HEK293 (cell line): Measurements from ENCODE around the gene XPR1.

Experiments
- CTCF ChIA-PET: fragments of 350-600 bp; formaldehyde crosslinking; extraction: SDS; loops from one replicate; lab custom pipeline; 2021; ENCODE audit warnings: antibody characterized with exemption; lab: Yijun Ruan, JAX
- POLR2A ChIA-PET: fragments of 300-600 bp; formaldehyde crosslinking; extraction: SDS; loops from one replicate; lab custom pipeline; 2020; ENCODE audit warnings: antibody characterized with exemption, inconsistent platforms; lab: Yijun Ruan, JAX
- H3K27ac ChIP-seq: fragments of 200-500 bp; sonication (Bioruptor generic); 2 replicates; pipeline ENCODE4 v1.5.1; 2014; ENCODE audit warnings: low read depth, low read length, control low read depth, inconsistent platforms; ENCODE audit errors: extremely low read depth
- H3K36me3 ChIP-seq, 2 experiments: fragments of 200-500 bp in 1 of 2; sonication (Bioruptor generic) in 1 of 2; 1 replicate in 1 of 2; 2 replicates in 1 of 2; pipeline ENCODE4 v1.5.1; 2014 to 2017; ENCODE audit warnings: inconsistent platforms in 2 of 2, low read length in 2 of 2; ENCODE audit not compliant: control insufficient read depth in 2 of 2, insufficient read depth in 1 of 2
- H3K4me1 ChIP-seq: fragments of 200-500 bp; sonication (Bioruptor generic); 2 replicates; pipeline ENCODE4 v1.5.1; 2014; ENCODE audit warnings: mild to moderate bottlenecking, low read length, inconsistent platforms; ENCODE audit not compliant: control insufficient read depth, insufficient read depth
- H3K4me3 ChIP-seq: 2 replicates; pipeline ENCODE4 v1.5.1; 2011; ENCODE audit warnings: low read depth, mild to moderate bottlenecking, control low read depth, low read length, moderate library complexity
- H3K9me3 ChIP-seq: fragments of 200-500 bp; sonication (Bioruptor generic); 2 replicates; pipeline ENCODE4 v1.5.1; 2014; ENCODE audit warnings: low read depth, low read length, inconsistent platforms; ENCODE audit not compliant: control insufficient read depth, insufficient read depth
- HOXA7 ChIP-seq: sonication (generic); formaldehyde crosslinking; IDR thresholded peaks from 2 replicates; pipeline ENCODE4 v1.8.1; 2022; ENCODE audit warnings: missing genetic modification reagents, borderline replicate concordance
- IKZF3 ChIP-seq: fragments of 450-650 bp; IDR thresholded peaks from 2 replicates; pipeline ENCODE4 v1.5.0; 2018; ENCODE audit warnings: missing biosample characterization, mild to moderate bottlenecking, missing genetic modification characterization, moderate library complexity
- KLF7 ChIP-seq: fragments of 450-650 bp; formaldehyde crosslinking; IDR thresholded peaks from 2 replicates; pipeline ENCODE4 v1.5.1; 2016; ENCODE audit warnings: missing biosample characterization, missing genetic modification characterization, borderline replicate concordance
- OSR2 ChIP-seq: fragments of 450-650 bp; formaldehyde crosslinking; IDR thresholded peaks from 2 replicates; pipeline ENCODE4 v1.5.1; 2016; ENCODE audit warnings: missing biosample characterization, missing genetic modification characterization
- PRDM1 ChIP-seq: fragments of 450-650 bp; formaldehyde crosslinking; IDR thresholded peaks from 2 replicates; pipeline ENCODE4; 2016; ENCODE audit warnings: missing biosample characterization, missing genetic modification characterization
- TRIM28 ChIP-seq: IDR thresholded peaks from 2 replicates; pipeline ENCODE4 v1.6.1; 2011; ENCODE audit warnings: low read length, control low read depth, borderline replicate concordance
- ZBTB48 ChIP-seq: fragments of 450-650 bp; formaldehyde crosslinking; IDR thresholded peaks from 2 replicates; pipeline ENCODE4 v1.5.1; 2016; ENCODE audit warnings: missing biosample characterization, missing genetic modification characterization
- ZFHX2 ChIP-seq: fragments of 450-650 bp; formaldehyde crosslinking; conservative IDR thresholded peaks from 2 replicates; pipeline ENCODE4 v1.5.1; 2016; ENCODE audit warnings: missing biosample characterization, missing genetic modification characterization
- ZFP37 ChIP-seq: fragments of 450-650 bp; formaldehyde crosslinking; IDR thresholded peaks from 2 replicates; pipeline ENCODE4 v1.5.1; 2016; ENCODE audit warnings: missing biosample characterization, missing genetic modification characterization
- ZFP69B ChIP-seq: fragments of 450-650 bp; formaldehyde crosslinking; IDR thresholded peaks from 2 replicates; pipeline ENCODE4 v1.5.1; 2016; ENCODE audit warnings: missing biosample characterization, missing genetic modification characterization
- ZNF146 ChIP-seq: fragments of 450-650 bp; formaldehyde crosslinking; IDR thresholded peaks from 2 replicates; pipeline ENCODE4 v1.5.1; 2016; ENCODE audit warnings: missing biosample characterization, missing genetic modification characterization
- ZNF223 ChIP-seq: fragments of 450-650 bp; formaldehyde crosslinking; IDR thresholded peaks from 2 replicates; pipeline ENCODE4 v1.5.1; 2016; ENCODE audit warnings: missing biosample characterization, missing genetic modification characterization
- ZNF350 ChIP-seq: fragments of 450-650 bp; formaldehyde crosslinking; IDR thresholded peaks from 2 replicates; pipeline ENCODE4 v1.5.0; 2017; ENCODE audit warnings: missing biosample characterization, mild to moderate bottlenecking, missing genetic modification characterization
- ZNF37A ChIP-seq: fragments of 450-650 bp; IDR thresholded peaks from 2 replicates; pipeline ENCODE4 v1.5.1; 2018; ENCODE audit warnings: missing biosample characterization, missing genetic modification characterization
- ZNF423 ChIP-seq: fragments of 450-650 bp; formaldehyde crosslinking; IDR thresholded peaks from 2 replicates; pipeline ENCODE4 v1.5.1; 2016; ENCODE audit warnings: missing biosample characterization, missing genetic modification characterization
- ZNF426 ChIP-seq: fragments of 450-650 bp; formaldehyde crosslinking; IDR thresholded peaks from 2 replicates; pipeline ENCODE4 v1.5.1; 2017; ENCODE audit warnings: missing biosample characterization, missing genetic modification characterization, mild to moderate bottlenecking, inconsistent platforms, moderate library complexity
- ZNF433 ChIP-seq: fragments of 450-650 bp; formaldehyde crosslinking; IDR thresholded peaks from 2 replicates; pipeline ENCODE4 v1.5.1; 2016; ENCODE audit warnings: missing biosample characterization, missing genetic modification characterization, low read depth
- ZNF549 ChIP-seq: fragments of 450-650 bp; IDR thresholded peaks from 2 replicates; pipeline ENCODE4 v1.5.1; 2018; ENCODE audit warnings: missing biosample characterization, missing genetic modification characterization, mild to moderate bottlenecking, inconsistent platforms, moderate library complexity
- ZNF560 ChIP-seq: fragments of 450-650 bp; formaldehyde crosslinking; IDR thresholded peaks from 2 replicates; pipeline ENCODE4 v1.5.1; 2017; ENCODE audit warnings: missing biosample characterization, missing genetic modification characterization, borderline replicate concordance
- ZNF664 ChIP-seq: fragments of 450-650 bp; formaldehyde crosslinking; IDR thresholded peaks from 2 replicates; pipeline ENCODE4 v1.5.1; 2016; ENCODE audit warnings: missing biosample characterization, missing genetic modification characterization
- ZSCAN16 ChIP-seq: fragments of 450-650 bp; formaldehyde crosslinking; IDR thresholded peaks from 2 replicates; pipeline ENCODE4 v1.5.1; 2016; ENCODE audit warnings: missing biosample characterization, missing genetic modification characterization
- TF ChIP-seq, protein P1 (sequence below): fragments of 450-650 bp; formaldehyde crosslinking; IDR thresholded peaks from 2 replicates; pipeline ENCODE4 v1.5.1; 2016; ENCODE audit warnings: missing biosample characterization, missing genetic modification characterization, low read depth
- TF ChIP-seq, protein P2 (sequence below): fragments of 450-650 bp; formaldehyde crosslinking; IDR thresholded peaks from 2 replicates; pipeline ENCODE4 v1.5.1; 2016; ENCODE audit warnings: missing biosample characterization, missing genetic modification characterization, borderline replicate concordance
- TF ChIP-seq, protein P3 (sequence below): fragments of 450-650 bp; formaldehyde crosslinking; IDR thresholded peaks from 2 replicates; pipeline ENCODE4 v1.5.1; 2016; ENCODE audit warnings: missing biosample characterization, missing genetic modification characterization
- TF ChIP-seq, protein P4 (sequence below): fragments of 450-650 bp; formaldehyde crosslinking; IDR thresholded peaks from 2 replicates; pipeline ENCODE4; 2016; ENCODE audit warnings: missing biosample characterization, missing genetic modification characterization

The XPR1 gene

DNA sequence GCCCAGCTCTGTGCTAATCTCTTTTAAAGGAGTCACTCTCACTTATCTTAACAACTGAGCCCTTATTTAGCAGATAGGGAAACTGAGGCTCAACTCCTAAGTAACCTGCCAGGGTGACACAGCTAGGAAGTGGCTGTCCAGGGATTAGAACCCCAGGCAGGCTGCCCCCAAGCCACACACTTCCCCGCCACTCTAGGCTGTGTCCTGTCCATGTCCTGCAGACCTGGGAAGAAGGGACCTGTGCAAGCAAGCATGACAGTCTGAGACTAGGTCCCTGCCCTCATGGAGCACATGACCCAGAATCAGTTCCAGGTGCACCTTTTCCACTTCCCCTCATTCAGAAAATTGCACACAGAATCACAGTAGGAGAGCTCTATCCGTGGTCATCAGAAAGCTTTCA is 293.1 kb downstream of the XPR1 start:
- peaks cover 4% of the 10 kb centered on the region; the same call in 1 of the 2 replicates for H3K4me1 ChIP-seq
- no peaks in the 10 kb centered on the region for H3K9me3 ChIP-seq
- CTCF ChIA-PET = interaction anchor here (0.6 to 1.3 kb wide), 5 partner anchors 37 to 409 kb away, joined by 3 to 4 read pairs (median 4); no protein-coding TSS in a partner anchor
- no peak for TF ChIP-seq ZNF549 (tag by site-specific recombination)
- no peak for TF ChIP-seq IKZF3
- TF ChIP-seq ZNF350 = no peak
- TF ChIP-seq KLF7 (tag by site-specific recombination) = no peak
- no peak for TF ChIP-seq ZFP69B
- TF ChIP-seq ZNF146 (tag by site-specific recombination) = no peak
- no peaks in the 10 kb centered on the region for H3K36me3 ChIP-seq
- POLR2A ChIA-PET = no interaction called here
- no peak overlapping the region for H3K4me3 ChIP-seq
- no peak overlapping the region for H3K27ac ChIP-seq

DNA sequence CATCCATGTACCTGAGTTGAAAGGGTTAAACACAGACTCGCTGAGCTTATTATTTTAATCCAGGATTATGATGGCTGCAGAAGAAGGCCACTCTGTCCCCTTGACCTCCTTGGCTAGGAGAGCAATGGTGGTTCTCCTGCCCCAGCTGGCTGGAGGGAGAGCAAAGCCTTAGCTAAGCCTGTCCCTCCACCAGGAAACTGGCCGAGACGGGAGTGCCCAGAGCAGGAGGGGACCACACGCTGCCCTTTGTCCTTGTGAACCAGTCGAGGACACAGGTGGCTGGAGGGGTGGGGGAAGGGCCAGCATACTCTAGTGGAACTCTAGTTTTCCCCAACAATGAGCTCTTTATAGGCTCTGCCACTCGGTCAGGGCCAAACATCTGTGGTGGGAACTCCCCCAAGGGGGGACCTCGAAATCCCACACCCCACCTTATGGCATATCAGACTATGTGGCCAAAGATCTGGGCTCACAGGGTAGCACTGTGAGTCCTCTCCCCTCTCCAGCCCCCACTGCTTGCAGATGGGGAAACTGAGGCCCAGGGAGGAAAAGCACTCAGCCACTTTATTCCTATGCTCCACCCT is 293.7 kb downstream of the XPR1 start:
- CTCF ChIA-PET = interaction anchor here (0.6 to 1.3 kb wide), 6 partner anchors 37 to 410 kb away, joined by 3 to 4 read pairs (median 4); no protein-coding TSS in a partner anchor
- H3K27ac ChIP-seq = no peak overlapping the region
- H3K4me3 ChIP-seq = no peak overlapping the region
- peaks cover 4% of the 10 kb centered on the region; the same call in 1 of the 2 replicates for H3K4me1 ChIP-seq
- H3K36me3 ChIP-seq = no peaks in the 10 kb centered on the region
- TF ChIP-seq TRIM28 (no peak), ZNF223 (tag by site-specific recombination) (no peak), ZFHX2 (no peak), ZSCAN16 (tag by site-specific recombination) (no peak), ZNF549 (tag by site-specific recombination) (no peak), ZNF423 (tag by site-specific recombination) (no peak), ZBTB48 (tag by site-specific recombination) (no peak), ZNF37A (tag by site-specific recombination) (no peak), ZNF560 (no peak), PRDM1 (tag by site-specific recombination) (no peak), ZNF664 (tag by site-specific recombination) (no peak), ZFP37 (tag by site-specific recombination) (no peak), OSR2 (tag by site-specific recombination) (no peak), ZNF426 (tag by site-specific recombination) (no peak), ZNF433 (tag by site-specific recombination) (no peak), HOXA7 (CRISPR knock-in tag) (no peak)
- TF ChIP-seq, protein P1, sequence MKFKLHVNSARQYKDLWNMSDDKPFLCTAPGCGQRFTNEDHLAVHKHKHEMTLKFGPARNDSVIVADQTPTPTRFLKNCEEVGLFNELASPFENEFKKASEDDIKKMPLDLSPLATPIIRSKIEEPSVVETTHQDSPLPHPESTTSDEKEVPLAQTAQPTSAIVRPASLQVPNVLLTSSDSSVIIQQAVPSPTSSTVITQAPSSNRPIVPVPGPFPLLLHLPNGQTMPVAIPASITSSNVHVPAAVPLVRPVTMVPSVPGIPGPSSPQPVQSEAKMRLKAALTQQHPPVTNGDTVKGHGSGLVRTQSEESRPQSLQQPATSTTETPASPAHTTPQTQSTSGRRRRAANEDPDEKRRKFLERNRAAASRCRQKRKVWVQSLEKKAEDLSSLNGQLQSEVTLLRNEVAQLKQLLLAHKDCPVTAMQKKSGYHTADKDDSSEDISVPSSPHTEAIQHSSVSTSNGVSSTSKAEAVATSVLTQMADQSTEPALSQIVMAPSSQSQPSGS = no peak
- TF ChIP-seq, protein P2, sequence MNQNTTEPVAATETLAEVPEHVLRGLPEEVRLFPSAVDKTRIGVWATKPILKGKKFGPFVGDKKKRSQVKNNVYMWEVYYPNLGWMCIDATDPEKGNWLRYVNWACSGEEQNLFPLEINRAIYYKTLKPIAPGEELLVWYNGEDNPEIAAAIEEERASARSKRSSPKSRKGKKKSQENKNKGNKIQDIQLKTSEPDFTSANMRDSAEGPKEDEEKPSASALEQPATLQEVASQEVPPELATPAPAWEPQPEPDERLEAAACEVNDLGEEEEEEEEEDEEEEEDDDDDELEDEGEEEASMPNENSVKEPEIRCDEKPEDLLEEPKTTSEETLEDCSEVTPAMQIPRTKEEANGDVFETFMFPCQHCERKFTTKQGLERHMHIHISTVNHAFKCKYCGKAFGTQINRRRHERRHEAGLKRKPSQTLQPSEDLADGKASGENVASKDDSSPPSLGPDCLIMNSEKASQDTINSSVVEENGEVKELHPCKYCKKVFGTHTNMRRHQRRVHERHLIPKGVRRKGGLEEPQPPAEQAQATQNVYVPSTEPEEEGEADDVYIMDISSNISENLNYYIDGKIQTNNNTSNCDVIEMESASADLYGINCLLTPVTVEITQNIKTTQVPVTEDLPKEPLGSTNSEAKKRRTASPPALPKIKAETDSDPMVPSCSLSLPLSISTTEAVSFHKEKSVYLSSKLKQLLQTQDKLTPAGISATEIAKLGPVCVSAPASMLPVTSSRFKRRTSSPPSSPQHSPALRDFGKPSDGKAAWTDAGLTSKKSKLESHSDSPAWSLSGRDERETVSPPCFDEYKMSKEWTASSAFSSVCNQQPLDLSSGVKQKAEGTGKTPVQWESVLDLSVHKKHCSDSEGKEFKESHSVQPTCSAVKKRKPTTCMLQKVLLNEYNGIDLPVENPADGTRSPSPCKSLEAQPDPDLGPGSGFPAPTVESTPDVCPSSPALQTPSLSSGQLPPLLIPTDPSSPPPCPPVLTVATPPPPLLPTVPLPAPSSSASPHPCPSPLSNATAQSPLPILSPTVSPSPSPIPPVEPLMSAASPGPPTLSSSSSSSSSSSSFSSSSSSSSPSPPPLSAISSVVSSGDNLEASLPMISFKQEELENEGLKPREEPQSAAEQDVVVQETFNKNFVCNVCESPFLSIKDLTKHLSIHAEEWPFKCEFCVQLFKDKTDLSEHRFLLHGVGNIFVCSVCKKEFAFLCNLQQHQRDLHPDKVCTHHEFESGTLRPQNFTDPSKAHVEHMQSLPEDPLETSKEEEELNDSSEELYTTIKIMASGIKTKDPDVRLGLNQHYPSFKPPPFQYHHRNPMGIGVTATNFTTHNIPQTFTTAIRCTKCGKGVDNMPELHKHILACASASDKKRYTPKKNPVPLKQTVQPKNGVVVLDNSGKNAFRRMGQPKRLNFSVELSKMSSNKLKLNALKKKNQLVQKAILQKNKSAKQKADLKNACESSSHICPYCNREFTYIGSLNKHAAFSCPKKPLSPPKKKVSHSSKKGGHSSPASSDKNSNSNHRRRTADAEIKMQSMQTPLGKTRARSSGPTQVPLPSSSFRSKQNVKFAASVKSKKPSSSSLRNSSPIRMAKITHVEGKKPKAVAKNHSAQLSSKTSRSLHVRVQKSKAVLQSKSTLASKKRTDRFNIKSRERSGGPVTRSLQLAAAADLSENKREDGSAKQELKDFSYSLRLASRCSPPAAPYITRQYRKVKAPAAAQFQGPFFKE = no peak
- TF ChIP-seq, protein P3, sequence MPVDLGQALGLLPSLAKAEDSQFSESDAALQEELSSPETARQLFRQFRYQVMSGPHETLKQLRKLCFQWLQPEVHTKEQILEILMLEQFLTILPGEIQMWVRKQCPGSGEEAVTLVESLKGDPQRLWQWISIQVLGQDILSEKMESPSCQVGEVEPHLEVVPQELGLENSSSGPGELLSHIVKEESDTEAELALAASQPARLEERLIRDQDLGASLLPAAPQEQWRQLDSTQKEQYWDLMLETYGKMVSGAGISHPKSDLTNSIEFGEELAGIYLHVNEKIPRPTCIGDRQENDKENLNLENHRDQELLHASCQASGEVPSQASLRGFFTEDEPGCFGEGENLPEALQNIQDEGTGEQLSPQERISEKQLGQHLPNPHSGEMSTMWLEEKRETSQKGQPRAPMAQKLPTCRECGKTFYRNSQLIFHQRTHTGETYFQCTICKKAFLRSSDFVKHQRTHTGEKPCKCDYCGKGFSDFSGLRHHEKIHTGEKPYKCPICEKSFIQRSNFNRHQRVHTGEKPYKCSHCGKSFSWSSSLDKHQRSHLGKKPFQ = no peak
- TF ChIP-seq, protein P4, sequence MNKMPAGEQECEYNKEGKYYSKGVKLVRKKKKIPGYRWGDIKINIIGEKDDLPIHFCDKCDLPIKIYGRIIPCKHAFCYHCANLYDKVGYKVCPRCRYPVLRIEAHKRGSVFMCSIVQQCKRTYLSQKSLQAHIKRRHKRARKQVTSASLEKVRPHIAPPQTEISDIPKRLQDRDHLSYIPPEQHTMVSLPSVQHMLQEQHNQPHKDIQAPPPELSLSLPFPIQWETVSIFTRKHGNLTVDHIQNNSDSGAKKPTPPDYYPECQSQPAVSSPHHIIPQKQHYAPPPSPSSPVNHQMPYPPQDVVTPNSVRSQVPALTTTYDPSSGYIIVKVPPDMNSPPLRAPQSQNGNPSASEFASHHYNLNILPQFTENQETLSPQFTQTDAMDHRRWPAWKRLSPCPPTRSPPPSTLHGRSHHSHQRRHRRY = no peak
- POLR2A ChIA-PET = no interaction called here
- H3K9me3 ChIP-seq = no peaks in the 10 kb centered on the region
